PC-9 (cell line): ENCODE data around the gene AGMO. TPM values are rescaled to one million over a fixed set of nuclear protein-coding genes. Genes with fewer than 3 reads are reported as not detected.

ENCODE experiments used
- BruUV-seq: library from RNA; stranded (reverse); fragments of 400-500 nt; replicated peaks from 2 replicates; lab custom pipeline; 2021; lab: Mats Ljungman, UMichigan
- CTCF ChIA-PET: fragments of 300-600 bp; sonication (Branson Sonifier 250); formaldehyde crosslinking; loops from one replicate; lab custom pipeline; 2022; ENCODE audit warnings: antibody characterized with exemption; lab: Charles Lee
- POLR2A ChIA-PET: fragments of 300-600 bp; sonication (Branson Sonifier 250); formaldehyde crosslinking; loops from one replicate; lab custom pipeline; 2022; ENCODE audit warnings: antibody characterized with exemption; ENCODE audit not compliant: unreplicated experiment; lab: Charles Lee
- DNase-seq, 2 experiments: peaks; one replicate each; pipeline versions ENCODE4 v3.0.0 to v3.0.0-alpha.2; 2015 to 2022; ENCODE audit warnings: mixed read lengths in 1 of 2
- H2AFZ ChIP-seq: fragments of 200-600 bp; sonication (generic); 2 replicates; pipeline ENCODE4 v1.8.1; 2017; ENCODE audit warnings: antibody characterized with exemption
- H3F3A ChIP-seq: fragments of 200-600 bp; sonication (generic); 2 replicates; pipeline ENCODE4 v1.8.1; 2017; ENCODE audit warnings: antibody characterized with exemption, mild to moderate bottlenecking, low read depth; ENCODE audit not compliant: insufficient read depth
- H3K27ac ChIP-seq: fragments of 200-600 bp; sonication (generic); 2 replicates; pipeline ENCODE4 v1.6.1; 2016; ENCODE audit warnings: mixed run types
- H3K27me3 ChIP-seq: fragments of 200-600 bp; sonication (generic); 2 replicates; pipeline ENCODE4 v1.6.1; 2016; ENCODE audit warnings: low read depth, mixed run types; ENCODE audit not compliant: insufficient read depth
- H3K36me3 ChIP-seq: fragments of 200-600 bp; sonication (generic); 2 replicates; pipeline ENCODE4 v1.6.1; 2016; ENCODE audit warnings: low read depth, mixed run types
- H3K4me1 ChIP-seq: fragments of 200-600 bp; sonication (generic); replicated peaks from 2 replicates; pipeline ENCODE4 v1.6.1; 2016; ENCODE audit warnings: mixed run types; ENCODE audit not compliant: insufficient read depth
- H3K4me2 ChIP-seq: fragments of 200-600 bp; sonication (generic); 2 replicates; pipeline ENCODE4 v1.6.1; 2017; ENCODE audit warnings: mixed run types
- H3K4me3 ChIP-seq: fragments of 200-600 bp; sonication (generic); 2 replicates; pipeline ENCODE4 v1.6.1; 2016; ENCODE audit warnings: mixed run types
- H3K79me2 ChIP-seq: fragments of 200-600 bp; sonication (generic); 2 replicates; pipeline ENCODE4 v1.6.1; 2017; ENCODE audit warnings: low read depth, mixed run types
- H3K9me2 ChIP-seq: fragments of 200-600 bp; sonication (generic); 2 replicates; pipeline ENCODE4 v1.8.1; 2017; ENCODE audit warnings: mild to moderate bottlenecking; ENCODE audit not compliant: insufficient read depth
- H3K9me3 ChIP-seq: fragments of 200-600 bp; sonication (generic); 2 replicates; pipeline ENCODE4 v1.8.1; 2016; ENCODE audit warnings: low read depth; ENCODE audit not compliant: insufficient read depth
- H4K20me1 ChIP-seq: fragments of 200-600 bp; sonication (generic); 2 replicates; pipeline ENCODE4 v1.8.1; 2017; ENCODE audit not compliant: insufficient read depth
- EZH2 ChIP-seq: fragments of 200-600 bp; sonication (generic); IDR thresholded peaks from 2 replicates; pipeline ENCODE4 v1.8.0; 2017; ENCODE audit warnings: antibody characterized with exemption, low read depth
- intact Hi-C: fragments of 100-400 bp; cut with micrococcal nuclease; formaldehyde crosslinking; loops from one replicate; pipeline ENCODE4 v1.10.0; 2022; ENCODE audit not compliant: unreplicated experiment
- total RNA-seq: library from RNA; stranded (reverse); gene quantifications from 2 replicates; pipeline ENCODE4 v1.2.3, GENCODE V29; 2021
- TF ChIP-seq, protein P1 (sequence below): fragments of 200-600 bp; sonication (generic); conservative IDR thresholded peaks from 2 replicates; pipeline ENCODE4 v1.6.1; 2017; ENCODE audit warnings: mixed run types, antibody characterized with exemption, mild to moderate bottlenecking, moderate library complexity

AGMO gene
- total RNA-seq, 1 experiment from 2014 or later: not detected

GRCh38 chr7:15334536-15335263 lies 227.1 kb downstream of the AGMO start:
- TF ChIP-seq, protein P1, sequence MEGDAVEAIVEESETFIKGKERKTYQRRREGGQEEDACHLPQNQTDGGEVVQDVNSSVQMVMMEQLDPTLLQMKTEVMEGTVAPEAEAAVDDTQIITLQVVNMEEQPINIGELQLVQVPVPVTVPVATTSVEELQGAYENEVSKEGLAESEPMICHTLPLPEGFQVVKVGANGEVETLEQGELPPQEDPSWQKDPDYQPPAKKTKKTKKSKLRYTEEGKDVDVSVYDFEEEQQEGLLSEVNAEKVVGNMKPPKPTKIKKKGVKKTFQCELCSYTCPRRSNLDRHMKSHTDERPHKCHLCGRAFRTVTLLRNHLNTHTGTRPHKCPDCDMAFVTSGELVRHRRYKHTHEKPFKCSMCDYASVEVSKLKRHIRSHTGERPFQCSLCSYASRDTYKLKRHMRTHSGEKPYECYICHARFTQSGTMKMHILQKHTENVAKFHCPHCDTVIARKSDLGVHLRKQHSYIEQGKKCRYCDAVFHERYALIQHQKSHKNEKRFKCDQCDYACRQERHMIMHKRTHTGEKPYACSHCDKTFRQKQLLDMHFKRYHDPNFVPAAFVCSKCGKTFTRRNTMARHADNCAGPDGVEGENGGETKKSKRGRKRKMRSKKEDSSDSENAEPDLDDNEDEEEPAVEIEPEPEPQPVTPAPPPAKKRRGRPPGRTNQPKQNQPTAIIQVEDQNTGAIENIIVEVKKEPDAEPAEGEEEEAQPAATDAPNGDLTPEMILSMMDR: no peak
- H3K79me2 ChIP-seq: no peaks in the 10 kb centered on the region
- H3K4me2 ChIP-seq: no peak overlapping the region
- H4K20me1 ChIP-seq: no peaks in the 10 kb centered on the region
- POLR2A ChIA-PET: interaction anchor here (0.6 kb wide), 1 partner anchor 730 kb away, joined by 6 read pairs; no protein-coding TSS in a partner anchor
- intact Hi-C loops: no loop called here
- H3K4me1 ChIP-seq: no peaks in the 10 kb centered on the region
- no TSS peak for BruUV-seq
- no peak overlapping the region for H3K27ac ChIP-seq
- no peaks in the 10 kb centered on the region for H3K27me3 ChIP-seq
- no peak for DNase-seq
- no peak overlapping the region for H2AFZ ChIP-seq
- CTCF ChIA-PET: no interaction called here
- H3K9me3 ChIP-seq: no peaks in the 10 kb centered on the region
- no peak overlapping the region for H3K4me3 ChIP-seq
- no peaks in the 10 kb centered on the region for H3K9me2 ChIP-seq
- H3F3A ChIP-seq: no peaks in the 10 kb centered on the region
- H3K36me3 ChIP-seq: no peaks in the 10 kb centered on the region

GRCh38 chr7:15332956-15333355 lies 228.9 kb downstream of the AGMO start:
- no peaks in the 10 kb centered on the region for H3F3A ChIP-seq
- H3K4me2 ChIP-seq: no peak overlapping the region
- H3K4me1 ChIP-seq: no peaks in the 10 kb centered on the region
- intact Hi-C loops: no loop called here
- CTCF ChIA-PET: no interaction called here
- no peaks in the 10 kb centered on the region for H3K27me3 ChIP-seq
- H3K27ac ChIP-seq: no peak overlapping the region
- no peaks in the 10 kb centered on the region for H4K20me1 ChIP-seq
- BruUV-seq: no TSS peak
- H3K79me2 ChIP-seq: no peaks in the 10 kb centered on the region
- H3K9me3 ChIP-seq: no peaks in the 10 kb centered on the region
- no peak for DNase-seq
- no peaks in the 10 kb centered on the region for H3K9me2 ChIP-seq
- TF ChIP-seq, protein P1: no peak
- no peak for TF ChIP-seq EZH2
- no peak overlapping the region for H2AFZ ChIP-seq
- no peak overlapping the region for H3K4me3 ChIP-seq
- no peaks in the 10 kb centered on the region for H3K36me3 ChIP-seq
- POLR2A ChIA-PET: no interaction called here

DNA sequence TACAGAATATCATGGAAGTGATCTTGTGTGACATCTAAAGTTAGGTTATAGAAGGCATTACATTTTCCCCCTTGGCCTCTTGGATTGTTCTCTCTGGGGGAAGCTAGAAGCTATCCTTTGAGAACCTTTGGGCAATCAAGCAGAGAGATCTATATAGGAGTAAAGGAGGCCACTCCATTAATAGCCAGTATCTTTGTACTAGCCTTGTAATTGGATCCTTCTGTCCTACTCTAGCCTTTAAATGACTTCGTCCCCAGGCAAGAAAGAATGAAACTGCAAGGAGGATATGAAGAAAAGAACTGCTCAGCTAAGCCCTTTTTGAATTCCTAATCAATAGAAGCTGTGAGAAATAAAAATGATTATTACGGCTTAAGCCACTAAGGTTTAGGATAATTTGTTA lies 230.9 kb downstream of the AGMO start:
- Histone ChIP-seq H3K4me1 (no peaks in the 10 kb centered on the region), H4K20me1 (no peaks in the 10 kb centered on the region), H3K4me2 (no peak overlapping the region), H3K79me2 (no peaks in the 10 kb centered on the region), H3K9me2 (no peaks in the 10 kb centered on the region), H3K36me3 (no peaks in the 10 kb centered on the region), H3K4me3 (no peak overlapping the region), H2AFZ (no peak overlapping the region), H3F3A (no peaks in the 10 kb centered on the region), H3K9me3 (no peaks in the 10 kb centered on the region), H3K27ac (no peak overlapping the region), H3K27me3 (no peaks in the 10 kb centered on the region)
- DNase-seq: no peak
- no peak for TF ChIP-seq EZH2
- TF ChIP-seq, protein P1: no peak
- intact Hi-C loops: no loop called here
- CTCF ChIA-PET: no interaction called here
- POLR2A ChIA-PET: no interaction called here
- BruUV-seq: no TSS peak
